Activated CD8-positive, alpha-beta memory T cell treated with anti-CD3 and anti-CD28 coated beads for 1 hour (primary cell): Measurements from ENCODE around the gene UPK2.
"Not testable (repeated sequence)": the region's sequence is repeated elsewhere in the genome, so short reads cannot be mapped to it uniquely, and the experiment has no call there.

ENCODE experiments used
- DNase-seq, 2 donors: peaks; one replicate each; pipeline ENCODE4 v3.0.0-alpha.2; 2020; ENCODE audit warnings: low read depth in 1 of 2; ENCODE audit errors: extremely low read depth in 1 of 2

The UPK2 gene

GRCh38 chr11:118938491-118939403 is 17.4 kb upstream of the UPK2 start:
- no peak for DNase-seq

DNA sequence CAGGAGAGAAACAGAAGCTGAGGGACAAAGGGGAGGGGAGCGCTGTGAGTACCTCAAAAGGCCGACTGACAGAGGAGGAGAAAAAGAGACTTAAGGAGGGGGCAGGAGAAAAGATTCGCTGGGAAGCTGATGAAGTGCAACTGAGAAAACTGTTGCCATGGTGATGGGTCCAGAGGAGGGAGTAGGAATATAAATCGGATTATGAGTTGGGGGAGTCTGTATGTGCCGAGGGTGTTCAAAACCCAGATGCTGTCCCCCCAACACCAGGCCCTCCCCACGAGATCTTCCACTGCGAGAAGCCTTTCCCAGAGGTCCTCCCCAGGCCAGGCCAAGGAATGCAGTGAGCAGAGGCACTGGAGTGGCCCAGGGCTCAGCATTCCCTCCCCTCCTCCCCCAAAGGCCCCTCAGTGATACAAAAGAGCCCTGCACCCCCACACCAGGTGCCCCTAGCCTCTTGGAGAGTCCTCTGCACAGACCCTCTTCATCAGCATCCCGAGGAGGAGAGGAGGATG is 16.6 kb upstream of the UPK2 start:
- no peak for DNase-seq

GRCh38 chr11:118939953-118940598 is 16.0 kb upstream of the UPK2 start:
- no peak for DNase-seq

GRCh38 chr11:118947091-118947490 is 9.0 kb upstream of the UPK2 start:
- DNase-seq = no peak

GRCh38 chr11:118948000-118948399 is 8.1 kb upstream of the UPK2 start:
- DNase-seq = no peak

- DNase-seq = no peak
Measured at GRCh38 chr11:118953265-118953664, 2.8 kb upstream of the UPK2 start.

GRCh38 chr11:118953976-118954375 is 2.1 kb upstream of the UPK2 start:
- not testable (repeated sequence) for DNase-seq

GRCh38 chr11:118956847-118957469 is 860 bp downstream of the UPK2 start:
- no peak for DNase-seq

- DNase-seq = no peak
Measured at GRCh38 chr11:118957549-118957948, 1.5 kb downstream of the UPK2 start.

DNA sequence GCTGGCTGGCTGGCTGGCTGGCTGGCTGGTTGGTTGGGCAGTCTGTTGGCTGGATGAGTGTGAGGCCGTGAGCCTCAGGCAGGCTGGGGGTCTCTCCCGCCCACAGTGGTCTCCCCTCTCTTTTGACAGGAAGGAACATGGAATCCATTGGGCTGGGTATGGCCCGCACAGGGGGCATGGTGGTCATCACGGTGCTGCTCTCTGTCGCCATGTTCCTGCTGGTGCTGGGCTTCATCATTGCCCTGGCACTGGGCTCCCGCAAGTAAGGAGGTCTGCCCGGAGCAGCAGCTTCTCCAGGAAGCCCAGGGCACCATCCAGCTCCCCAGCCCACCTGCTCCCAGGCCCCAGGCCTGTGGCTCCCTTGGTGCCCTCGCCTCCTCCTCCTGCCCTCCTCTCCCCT is 1.9 kb downstream of the UPK2 start:
- DNase-seq = no peak

- no peak for DNase-seq
Measured at GRCh38 chr11:118958577-118958976, 2.5 kb downstream of the UPK2 start.

- no peak for DNase-seq
Measured at GRCh38 chr11:118961189-118961588, 5.1 kb downstream of the UPK2 start.

DNA sequence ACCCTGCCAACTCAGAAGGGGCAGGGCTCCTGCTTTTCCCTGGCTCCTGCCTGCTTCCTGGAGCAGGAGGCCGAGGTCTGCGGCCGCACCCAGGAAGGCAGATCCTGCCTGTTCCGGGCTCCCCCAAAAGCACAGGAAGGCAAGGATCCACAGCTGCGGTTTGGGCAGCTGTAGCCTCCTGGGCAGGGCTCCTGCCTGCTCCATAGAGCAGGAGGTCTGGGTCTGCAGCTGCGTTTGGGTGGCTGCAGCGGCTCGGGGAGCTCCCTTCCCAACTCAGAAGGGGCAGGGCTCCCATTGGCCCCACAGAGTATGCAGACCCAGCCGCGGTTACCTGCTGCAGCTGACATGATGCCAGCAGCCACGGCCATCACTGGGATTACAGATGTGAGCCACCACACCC is 5.5 kb downstream of the UPK2 start:
- no peak for DNase-seq

DNA sequence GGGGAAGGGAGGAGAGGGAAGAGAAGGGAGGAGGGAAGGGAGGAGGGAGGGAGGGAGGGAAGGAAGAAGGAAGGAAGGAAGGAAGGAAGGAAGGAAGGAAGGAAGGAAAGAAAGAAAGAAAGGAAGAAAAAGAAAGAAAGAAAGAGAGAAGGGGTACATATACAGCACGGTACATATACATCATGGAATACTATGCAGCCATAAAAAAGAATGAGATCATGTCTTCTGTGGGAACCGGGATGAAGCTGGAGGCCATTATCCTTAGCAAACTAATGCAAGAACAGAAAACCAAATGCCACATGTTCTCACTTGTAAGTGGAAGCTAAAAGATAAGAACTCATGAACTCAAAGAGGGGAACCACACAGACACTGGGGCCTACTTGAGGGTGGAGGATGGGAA is 13.4 kb downstream of the UPK2 start:
- DNase-seq = not testable (repeated sequence)

GRCh38 chr11:118971646-118972045 is 15.5 kb downstream of the UPK2 start, which contains the start of gene FOXR1:
Gene FOXR1, plus strand, starts transcription at chr11:118971761. Its CDS starts 171 bp downstream, at chr11:118971932.
- no peak for DNase-seq

- no peak for DNase-seq
Measured at GRCh38 chr11:118973985-118974384, 17.9 kb downstream of the UPK2 start.

- DNase-seq = no peak
Measured at GRCh38 chr11:118975771-118976709, 19.9 kb downstream of the UPK2 start.

GRCh38 chr11:118979434-118979833 is 23.3 kb downstream of the UPK2 start:
- no peak for DNase-seq

- no peak for DNase-seq
Measured at GRCh38 chr11:118980191-118980881, 24.2 kb downstream of the UPK2 start.

GRCh38 chr11:118984337-118984736 is 28.2 kb downstream of the UPK2 start:
- DNase-seq = not testable (repeated sequence)
